Measurements from ENCODE around the gene KCNK10. TPM values are rescaled to one million over a fixed set of nuclear protein-coding genes. Genes with fewer than 3 reads are reported as not detected.

The KCNK10 gene
- total RNA-seq, 4 donors from 2014 or later = 0.02 TPM; not detected in 3

DNA sequence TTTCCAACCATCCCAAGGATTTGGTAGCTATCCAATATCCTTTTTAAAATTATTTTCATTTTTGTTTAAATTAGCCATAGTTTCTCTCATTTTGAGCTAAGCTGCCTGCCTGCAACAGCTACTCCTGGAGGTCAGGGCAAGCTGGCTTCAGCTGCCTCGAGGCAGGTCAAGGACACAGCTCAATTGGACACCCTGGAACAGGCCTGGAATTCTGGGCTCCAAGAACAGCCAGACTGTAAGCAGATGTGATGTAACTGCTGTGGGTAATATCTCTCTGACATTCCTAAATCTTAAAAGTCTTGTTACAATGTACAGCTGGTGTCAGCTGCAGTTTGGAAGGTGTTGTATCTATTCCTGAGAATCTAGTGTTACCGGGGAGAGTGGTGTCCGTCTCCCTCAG lies 119.8 kb downstream of the KCNK10 start:
- intact Hi-C loops (cut with DNase I; ENCODE audit: low total_unique reads) = no loop called here
- 61 to 69% methylated on average over 3 of the region's 3 CpGs for WGBS, 2 donors
- DNase-seq (ENCODE audit: low spot score in 2 of 2) = no peak
- no peak for TF ChIP-seq POLR2A (IDR thresholded peaks at IDR 0.05)
- TF ChIP-seq, protein P1, sequence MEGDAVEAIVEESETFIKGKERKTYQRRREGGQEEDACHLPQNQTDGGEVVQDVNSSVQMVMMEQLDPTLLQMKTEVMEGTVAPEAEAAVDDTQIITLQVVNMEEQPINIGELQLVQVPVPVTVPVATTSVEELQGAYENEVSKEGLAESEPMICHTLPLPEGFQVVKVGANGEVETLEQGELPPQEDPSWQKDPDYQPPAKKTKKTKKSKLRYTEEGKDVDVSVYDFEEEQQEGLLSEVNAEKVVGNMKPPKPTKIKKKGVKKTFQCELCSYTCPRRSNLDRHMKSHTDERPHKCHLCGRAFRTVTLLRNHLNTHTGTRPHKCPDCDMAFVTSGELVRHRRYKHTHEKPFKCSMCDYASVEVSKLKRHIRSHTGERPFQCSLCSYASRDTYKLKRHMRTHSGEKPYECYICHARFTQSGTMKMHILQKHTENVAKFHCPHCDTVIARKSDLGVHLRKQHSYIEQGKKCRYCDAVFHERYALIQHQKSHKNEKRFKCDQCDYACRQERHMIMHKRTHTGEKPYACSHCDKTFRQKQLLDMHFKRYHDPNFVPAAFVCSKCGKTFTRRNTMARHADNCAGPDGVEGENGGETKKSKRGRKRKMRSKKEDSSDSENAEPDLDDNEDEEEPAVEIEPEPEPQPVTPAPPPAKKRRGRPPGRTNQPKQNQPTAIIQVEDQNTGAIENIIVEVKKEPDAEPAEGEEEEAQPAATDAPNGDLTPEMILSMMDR (IDR thresholded peaks at IDR 0.05) = no peak
- H3K4me3 ChIP-seq (ENCODE audit: low read depth, poor library complexity, severe bottlenecking) = no peak overlapping the region

DNA sequence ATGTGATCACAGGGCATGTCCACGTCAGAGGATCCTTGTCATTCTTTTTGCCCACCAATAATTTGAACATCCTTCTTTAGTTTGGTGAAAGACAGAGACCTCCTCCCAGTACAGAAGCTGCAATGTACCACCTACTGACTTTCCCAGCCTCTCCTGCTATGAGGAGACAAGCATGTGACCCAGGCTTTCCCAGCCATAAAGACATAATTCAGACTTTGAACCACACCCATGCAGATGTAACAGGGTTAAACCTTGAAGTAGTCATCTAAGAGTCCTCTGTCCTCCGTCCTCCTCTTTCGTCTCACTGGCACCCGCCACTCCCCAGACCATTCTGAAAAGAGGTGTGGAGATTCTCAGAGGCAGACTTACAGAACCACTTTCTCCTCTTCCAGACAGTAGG lies 120.8 kb downstream of the KCNK10 start:
- no peak for TF ChIP-seq POLR2A (IDR thresholded peaks at IDR 0.05)
- TF ChIP-seq, protein P1 (IDR thresholded peaks at IDR 0.05) = no peak
- 83 to 85% methylated on average over 4 of the region's 4 CpGs for WGBS, 2 donors
- DNase-seq (ENCODE audit: low spot score in 2 of 2) = no peak
- intact Hi-C loops (cut with DNase I; ENCODE audit: low total_unique reads) = no loop called here
- H3K4me3 ChIP-seq (ENCODE audit: low read depth, poor library complexity, severe bottlenecking) = no peak overlapping the region

DNA sequence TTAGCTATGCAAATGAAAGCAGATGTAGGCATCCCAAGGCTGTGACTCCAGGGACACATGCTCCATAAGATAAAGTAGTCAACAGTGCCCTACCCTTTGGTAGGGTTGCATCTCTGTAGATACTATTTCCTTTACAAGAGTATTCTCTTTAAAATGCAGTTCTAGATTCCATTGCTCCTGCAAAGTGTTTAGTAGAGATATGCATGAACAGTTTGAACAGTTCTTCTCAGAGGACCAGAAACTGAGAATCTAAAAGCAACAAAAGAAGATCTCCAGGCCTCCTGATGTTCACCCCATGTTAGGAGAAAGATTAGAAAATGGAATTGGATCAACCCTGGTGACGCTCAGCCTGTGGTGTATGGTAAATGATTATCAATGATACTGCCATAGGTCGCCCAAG lies 121.2 kb downstream of the KCNK10 start:
- TF ChIP-seq, protein P1 (IDR thresholded peaks at IDR 0.05) = no peak
- TF ChIP-seq POLR2A (IDR thresholded peaks at IDR 0.05) = no peak
- no peak overlapping the region for H3K4me3 ChIP-seq (ENCODE audit: low read depth, poor library complexity, severe bottlenecking)
- 87 to 92% methylated on average over 2 of the region's 2 CpGs for WGBS, 2 donors

DNA sequence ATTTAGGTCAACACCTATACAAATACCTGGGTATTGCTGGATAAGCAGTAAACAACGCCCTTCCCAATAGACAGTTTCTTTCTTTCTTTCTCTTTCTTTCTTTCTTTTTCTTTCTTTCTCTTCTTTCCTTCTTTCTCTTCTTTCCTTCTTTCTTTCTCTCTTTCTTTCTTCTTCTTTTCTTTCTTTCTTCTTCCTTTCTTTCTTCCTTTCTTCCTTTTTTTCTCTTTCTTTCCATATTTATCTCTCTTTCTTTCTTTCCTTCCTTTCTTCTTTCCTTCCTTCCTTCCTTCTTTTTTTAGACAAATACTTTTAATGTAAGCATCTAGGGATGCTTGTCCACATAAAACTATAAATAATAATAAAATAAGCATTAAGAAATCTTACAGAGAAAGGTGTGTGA lies 123.2 kb downstream of the KCNK10 start:
- intact Hi-C loops (cut with DNase I; ENCODE audit: low total_unique reads) = no loop called here
- DNase-seq (ENCODE audit: low spot score in 2 of 2) = no peak
- WGBS, 2 donors = 67 to 94% methylated on average over 1 of the region's 1 CpG
- no peak overlapping the region for H3K4me3 ChIP-seq (ENCODE audit: low read depth, poor library complexity, severe bottlenecking)
- TF ChIP-seq POLR2A (IDR thresholded peaks at IDR 0.05) = no peak
- TF ChIP-seq, protein P1 (IDR thresholded peaks at IDR 0.05) = no peak

More for the DNA sequence above, 121.2 kb downstream of the KCNK10 start:
- no peak for DNase-seq (ENCODE audit: low spot score in 2 of 2)
- intact Hi-C loops (cut with DNase I; ENCODE audit: low total_unique reads) = no loop called here

DNA sequence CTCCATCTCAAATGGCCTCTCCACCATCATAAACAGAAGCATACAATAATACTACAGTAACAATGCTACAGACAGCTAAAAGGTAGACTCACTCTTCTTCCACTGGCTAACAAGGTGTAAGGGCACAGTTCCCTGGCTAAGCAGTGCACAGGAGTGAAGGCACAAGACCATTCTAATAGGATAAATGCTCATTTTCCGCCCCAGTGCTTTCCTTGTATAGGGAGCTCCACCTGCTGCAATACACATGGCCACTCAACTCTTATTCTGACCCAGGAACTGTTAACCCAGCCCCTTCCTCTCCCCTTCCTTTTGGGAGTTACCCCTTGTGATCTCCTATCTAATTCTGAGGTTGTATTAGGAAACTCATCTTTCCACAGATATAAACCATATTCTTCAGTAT lies 124.6 kb downstream of the KCNK10 start:
- intact Hi-C loops (cut with DNase I; ENCODE audit: low total_unique reads) = no loop called here
- TF ChIP-seq, protein P1 (IDR thresholded peaks at IDR 0.05) = no peak
- no peak for TF ChIP-seq POLR2A (IDR thresholded peaks at IDR 0.05)
- 88 to 100% methylated on average over 1 of the region's 1 CpG for WGBS, 2 donors

DNA sequence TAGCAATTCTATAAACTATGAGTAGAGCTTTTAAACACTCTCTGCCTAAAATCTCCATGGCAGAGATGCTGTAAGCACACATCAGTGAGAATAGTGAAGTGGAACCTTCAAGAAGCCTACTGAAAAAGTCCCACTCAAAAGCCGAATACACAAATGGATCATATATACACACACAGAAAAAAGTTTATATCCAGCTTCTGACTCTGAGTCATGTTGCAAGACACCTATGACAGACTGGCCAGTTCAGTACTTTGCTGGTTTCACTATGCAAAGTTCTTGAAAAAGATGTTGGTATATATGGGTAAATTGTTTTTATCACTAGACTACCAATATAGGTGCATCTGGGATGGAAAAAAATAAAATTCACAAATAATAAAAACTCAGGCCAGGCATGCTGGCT lies 126.1 kb downstream of the KCNK10 start:
- no peak for TF ChIP-seq POLR2A (IDR thresholded peaks at IDR 0.05)
- TF ChIP-seq, protein P1 (IDR thresholded peaks at IDR 0.05) = no peak
- 85 to 91% methylated on average over 1 of the region's 1 CpG for WGBS, 2 donors

More for the DNA sequence above, 124.6 kb downstream of the KCNK10 start:
- no peak overlapping the region for H3K4me3 ChIP-seq (ENCODE audit: low read depth, poor library complexity, severe bottlenecking)
- DNase-seq (ENCODE audit: low spot score in 2 of 2) = no peak

More for the DNA sequence above, 126.1 kb downstream of the KCNK10 start:
- H3K4me3 ChIP-seq (ENCODE audit: low read depth, poor library complexity, severe bottlenecking) = no peak overlapping the region
- intact Hi-C loops (cut with DNase I; ENCODE audit: low total_unique reads) = no loop called here
- DNase-seq (ENCODE audit: low spot score in 2 of 2) = no peak

All from lower leg skin (tissue), 4 donors.